GM03348 (cell line): ENCODE results near the gene SDCCAG8.

Experiments used
- DNase-seq: peaks from one replicate; pipeline ENCODE4 v3.0.0; 2012; ENCODE audit warnings: low spot score

The SDCCAG8 gene

GRCh38 chr1:243281672-243282071 is 25.8 kb downstream of the SDCCAG8 start:
- DNase-seq: no peak

GRCh38 chr1:243286409-243287122 is 30.7 kb downstream of the SDCCAG8 start:
- peak; percentile 10 for DNase-seq

- no peak for DNase-seq
Measured at GRCh38 chr1:243287123-243287460, 31.3 kb downstream of the SDCCAG8 start.

- DNase-seq: peak; percentile 76
Measured at GRCh38 chr1:243287652-243288051, 31.8 kb downstream of the SDCCAG8 start.

GRCh38 chr1:243288062-243288461 is 32.2 kb downstream of the SDCCAG8 start:
- no peak for DNase-seq

GRCh38 chr1:243291292-243291691 is 35.5 kb downstream of the SDCCAG8 start:
- no peak for DNase-seq

GRCh38 chr1:243292117-243292516 is 36.3 kb downstream of the SDCCAG8 start:
- no peak for DNase-seq

- no peak for DNase-seq
Measured at GRCh38 chr1:243293941-243294722, 38.3 kb downstream of the SDCCAG8 start.

GRCh38 chr1:243294723-243295121 is 38.9 kb downstream of the SDCCAG8 start:
- peak; percentile 60 for DNase-seq

GRCh38 chr1:243299069-243299468 is 43.2 kb downstream of the SDCCAG8 start:
- no peak for DNase-seq

- no peak for DNase-seq
Measured at GRCh38 chr1:243301059-243301458, 45.2 kb downstream of the SDCCAG8 start.

- DNase-seq: no peak
Measured at GRCh38 chr1:243311809-243312208, 56.0 kb downstream of the SDCCAG8 start.

- no peak for DNase-seq
Measured at GRCh38 chr1:243312952-243313634, 57.3 kb downstream of the SDCCAG8 start.

- DNase-seq: no peak
Measured at GRCh38 chr1:243313635-243314536, 58.0 kb downstream of the SDCCAG8 start.

- DNase-seq: peak; percentile 17
Measured at GRCh38 chr1:243315455-243315854, 59.6 kb downstream of the SDCCAG8 start.

GRCh38 chr1:243315893-243316292 is 60.1 kb downstream of the SDCCAG8 start:
- DNase-seq: peak; percentile 18

- no peak for DNase-seq
Measured at GRCh38 chr1:243316366-243316989, 60.6 kb downstream of the SDCCAG8 start.

- DNase-seq: no peak
Measured at GRCh38 chr1:243320224-243320623, 64.4 kb downstream of the SDCCAG8 start.

GRCh38 chr1:243322326-243322725 is 66.5 kb downstream of the SDCCAG8 start:
- no peak for DNase-seq

GRCh38 chr1:243323491-243323890 is 67.7 kb downstream of the SDCCAG8 start:
- DNase-seq: no peak

GRCh38 chr1:243325305-243325890 is 69.6 kb downstream of the SDCCAG8 start:
- DNase-seq: peak; percentile 48
